ENCODE data around the gene TREM1. TPM values are rescaled to one million over a fixed set of nuclear protein-coding genes. Genes with fewer than 3 reads are reported as not detected.

TREM1 gene
- total RNA-seq, 4 donors from 2014 or later = 0.25 to 5.5 TPM; not detected in 2

GRCh38 chr6:41332241-41332640 lies 45.8 kb upstream of the TREM1 start:
- Histone ChIP-seq H3K9me3 (no peaks in the 10 kb centered on the region), H3K4me3 (no peak overlapping the region), H3K27ac (no peak overlapping the region), H3K4me1 (no peaks in the 10 kb centered on the region), H3K36me3 (no peaks in the 10 kb centered on the region), H3K27me3 (peaks cover 70% of the 10 kb centered on the region)
- ATAC-seq = no peak
- TF ChIP-seq POLR2A (IDR thresholded peaks at IDR 0.05) (no peak), POLR2AphosphoS5 (IDR thresholded peaks at IDR 0.05) (no peak), EP300 (IDR thresholded peaks at IDR 0.05) (no peak), CTCF (IDR thresholded peaks at IDR 0.05) (no peak)
- WGBS, 2 donors (ENCODE audit: low coverage in 1 of 2) = 59 to 75% methylated on average over 3 of the region's 8 CpGs

GRCh38 chr6:41331401-41332150 lies 45.1 kb upstream of the TREM1 start:
- Histone ChIP-seq H3K9me3 (no peaks in the 10 kb centered on the region), H3K4me3 (no peak overlapping the region), H3K27ac (no peak overlapping the region), H3K4me1 (no peaks in the 10 kb centered on the region), H3K36me3 (no peaks in the 10 kb centered on the region), H3K27me3 (peaks cover 72% of the 10 kb centered on the region)
- WGBS, 2 donors (ENCODE audit: low coverage in 1 of 2) = 78 to 90% methylated on average over 5 to 7 of the region's 11 CpGs
- no peak for ATAC-seq
- TF ChIP-seq POLR2AphosphoS5 (IDR thresholded peaks at IDR 0.05) = no peak

- TF ChIP-seq EP300 (IDR thresholded peaks at IDR 0.05) (no peak), POLR2AphosphoS5 (IDR thresholded peaks at IDR 0.05) (no peak), POLR2A (IDR thresholded peaks at IDR 0.05) (no peak), CTCF (IDR thresholded peaks at IDR 0.05) (no peak)
- 74 to 80% methylated on average over 2 of the region's 2 CpGs for WGBS, 2 donors (ENCODE audit: low coverage in 1 of 2)
- H3K36me3 ChIP-seq = no peaks in the 10 kb centered on the region
- no peaks in the 10 kb centered on the region for H3K4me1 ChIP-seq
- H3K27me3 ChIP-seq = peaks cover 55% of the 10 kb centered on the region
- H3K4me3 ChIP-seq = no peak overlapping the region
- H3K9me3 ChIP-seq = no peaks in the 10 kb centered on the region
- ATAC-seq = no peak
- H3K27ac ChIP-seq = no peak overlapping the region
Measured at GRCh38 chr6:41327177-41327576, 40.7 kb upstream of the TREM1 start.

GRCh38 chr6:41326092-41326491 lies 39.6 kb upstream of the TREM1 start:
- H3K27me3 ChIP-seq = peaks cover 46% of the 10 kb centered on the region
- H3K9me3 ChIP-seq = no peaks in the 10 kb centered on the region
- H3K36me3 ChIP-seq = no peaks in the 10 kb centered on the region
- H3K4me1 ChIP-seq = no peaks in the 10 kb centered on the region
- no peak overlapping the region for H3K27ac ChIP-seq
- TF ChIP-seq POLR2A (IDR thresholded peaks at IDR 0.05) = no peak
- no peak for TF ChIP-seq POLR2AphosphoS5 (IDR thresholded peaks at IDR 0.05)
- TF ChIP-seq CTCF (IDR thresholded peaks at IDR 0.05) = no peak
- no peak for ATAC-seq
- no peak overlapping the region for H3K4me3 ChIP-seq
- WGBS, 2 donors (ENCODE audit: low coverage in 1 of 2) = 53 to 64% methylated on average over 6 to 9 of the region's 9 CpGs

- H3K27me3 ChIP-seq = peaks cover 51% of the 10 kb centered on the region
Measured at GRCh38 chr6:41325446-41326066, 39.1 kb upstream of the TREM1 start.

More at GRCh38 chr6:41325446-41326066, 39.1 kb upstream of the TREM1 start:
- 57% methylated on average over 3 of the region's 4 CpGs; no CpG with 5 or more reads in 1 of the 2 donors for WGBS, 2 donors (ENCODE audit: low coverage in 1 of 2)
- ATAC-seq = no peak
- Histone ChIP-seq H3K36me3 (no peaks in the 10 kb centered on the region), H3K4me1 (no peaks in the 10 kb centered on the region), H3K9me3 (no peaks in the 10 kb centered on the region), H3K4me3 (no peak overlapping the region), H3K27ac (no peak overlapping the region)
- no peak for TF ChIP-seq POLR2A (IDR thresholded peaks at IDR 0.05)
- TF ChIP-seq CTCF (IDR thresholded peaks at IDR 0.05) = no peak
- TF ChIP-seq EP300 (IDR thresholded peaks at IDR 0.05) = no peak
- TF ChIP-seq POLR2AphosphoS5 (IDR thresholded peaks at IDR 0.05) = no peak

Data from gastroesophageal sphincter (tissue), 4 donors.